Measurements from ENCODE around the gene CA12. TPM values are rescaled to one million over a fixed set of nuclear protein-coding genes. Genes with fewer than 3 reads are reported as not detected.

CA12 gene
- total and polyA plus RNA-seq, 9 of the 15 experiments (the other 6 are each of a cell fraction or from before 2014, with no cell fraction given): 0.01 to 0.78 (median 0.15) TPM; not detected in 1

DNA sequence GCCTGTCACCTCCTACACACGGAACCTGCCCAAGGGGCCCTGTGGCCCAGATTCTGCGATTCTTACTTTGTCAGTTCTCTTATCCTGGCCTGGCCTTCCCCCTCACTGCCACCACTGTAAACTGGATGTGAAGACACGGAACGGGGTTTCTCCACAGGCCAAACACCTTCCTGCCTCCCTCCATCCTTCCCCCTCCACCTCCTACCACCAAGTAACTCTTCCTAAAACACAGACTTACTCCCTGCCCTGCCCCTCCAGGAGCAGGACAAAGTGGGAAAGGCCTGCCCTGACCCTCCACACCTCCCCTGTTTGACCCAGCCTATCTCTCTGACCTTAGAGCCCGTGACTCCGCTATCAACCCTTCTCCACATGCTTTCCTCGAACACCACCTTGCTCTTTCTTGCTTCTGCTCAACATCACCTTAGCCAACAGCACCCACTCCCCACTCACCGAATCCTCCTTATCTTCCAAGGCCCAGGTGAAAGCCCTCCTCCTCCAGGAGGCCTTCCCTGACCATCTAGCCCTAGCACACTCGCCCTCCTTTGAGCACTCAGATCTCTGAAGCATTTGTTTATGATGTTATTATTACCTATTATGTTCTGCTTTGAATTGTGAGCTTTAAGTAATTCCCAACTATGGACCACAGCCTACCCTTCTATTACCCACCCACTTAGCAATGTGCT lies 7.6 kb downstream of the CA12 start (continued):
- TF ChIP-seq, protein P1, sequence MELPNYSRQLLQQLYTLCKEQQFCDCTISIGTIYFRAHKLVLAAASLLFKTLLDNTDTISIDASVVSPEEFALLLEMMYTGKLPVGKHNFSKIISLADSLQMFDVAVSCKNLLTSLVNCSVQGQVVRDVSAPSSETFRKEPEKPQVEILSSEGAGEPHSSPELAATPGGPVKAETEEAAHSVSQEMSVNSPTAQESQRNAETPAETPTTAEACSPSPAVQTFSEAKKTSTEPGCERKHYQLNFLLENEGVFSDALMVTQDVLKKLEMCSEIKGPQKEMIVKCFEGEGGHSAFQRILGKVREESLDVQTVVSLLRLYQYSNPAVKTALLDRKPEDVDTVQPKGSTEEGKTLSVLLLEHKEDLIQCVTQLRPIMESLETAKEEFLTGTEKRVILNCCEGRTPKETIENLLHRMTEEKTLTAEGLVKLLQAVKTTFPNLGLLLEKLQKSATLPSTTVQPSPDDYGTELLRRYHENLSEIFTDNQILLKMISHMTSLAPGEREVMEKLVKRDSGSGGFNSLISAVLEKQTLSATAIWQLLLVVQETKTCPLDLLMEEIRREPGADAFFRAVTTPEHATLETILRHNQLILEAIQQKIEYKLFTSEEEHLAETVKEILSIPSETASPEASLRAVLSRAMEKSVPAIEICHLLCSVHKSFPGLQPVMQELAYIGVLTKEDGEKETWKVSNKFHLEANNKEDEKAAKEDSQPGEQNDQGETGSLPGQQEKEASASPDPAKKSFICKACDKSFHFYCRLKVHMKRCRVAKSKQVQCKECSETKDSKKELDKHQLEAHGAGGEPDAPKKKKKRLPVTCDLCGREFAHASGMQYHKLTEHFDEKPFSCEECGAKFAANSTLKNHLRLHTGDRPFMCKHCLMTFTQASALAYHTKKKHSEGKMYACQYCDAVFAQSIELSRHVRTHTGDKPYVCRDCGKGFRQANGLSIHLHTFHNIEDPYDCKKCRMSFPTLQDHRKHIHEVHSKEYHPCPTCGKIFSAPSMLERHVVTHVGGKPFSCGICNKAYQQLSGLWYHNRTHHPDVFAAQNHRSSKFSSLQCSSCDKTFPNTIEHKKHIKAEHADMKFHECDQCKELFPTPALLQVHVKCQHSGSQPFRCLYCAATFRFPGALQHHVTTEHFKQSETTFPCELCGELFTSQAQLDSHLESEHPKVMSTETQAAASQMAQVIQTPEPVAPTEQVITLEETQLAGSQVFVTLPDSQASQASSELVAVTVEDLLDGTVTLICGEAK (IDR thresholded peaks at IDR 0.05): no peak
- TF ChIP-seq, protein P1 (CRISPR knock-in tag; IDR thresholded peaks at IDR 0.05): no peak
- TF ChIP-seq MYBL2 (IDR thresholded peaks at IDR 0.05; ENCODE audit: low read depth) (no peak), MYBL2 (CRISPR knock-in tag; IDR thresholded peaks at IDR 0.05; ENCODE audit: borderline replicate concordance) (no peak), GTF2F1 (IDR thresholded peaks at IDR 0.05; ENCODE audit: low read depth, low read length) (no peak), ZFP36 (IDR thresholded peaks at IDR 0.05; ENCODE audit: low read depth, low read length, partially characterized antibody) (peak; percentile 89), MCM3 (IDR thresholded peaks at IDR 0.05) (no peak), ZBED1 (IDR thresholded peaks at IDR 0.05) (no peak), ESRRA (IDR thresholded peaks at IDR 0.05; ENCODE audit: borderline replicate concordance, low read depth) (no peak), BCOR (IDR thresholded peaks at IDR 0.05) (peak; percentile 51; the same call in 1 of the 2 replicates), ZNF785 (CRISPR knock-in tag; IDR thresholded peaks at IDR 0.05) (no peak), NR3C1 (CRISPR knock-in tag; IDR thresholded peaks at IDR 0.05) (no peak), NCOA2 (IDR thresholded peaks at IDR 0.05; ENCODE audit: partially characterized antibody in 2 of 2) (no peak), KDM2B (CRISPR knock-in tag; IDR thresholded peaks at IDR 0.05) (no peak), PRPF4 (IDR thresholded peaks at IDR 0.05; ENCODE audit: insufficient read depth, low read depth, low read length, poor library complexity, severe bottlenecking) (no peak), U2AF2 (optimal IDR thresholded peaks at IDR 0.05; ENCODE audit: low read depth, low read length) (no peak)
- TF ChIP-seq, protein P2, sequence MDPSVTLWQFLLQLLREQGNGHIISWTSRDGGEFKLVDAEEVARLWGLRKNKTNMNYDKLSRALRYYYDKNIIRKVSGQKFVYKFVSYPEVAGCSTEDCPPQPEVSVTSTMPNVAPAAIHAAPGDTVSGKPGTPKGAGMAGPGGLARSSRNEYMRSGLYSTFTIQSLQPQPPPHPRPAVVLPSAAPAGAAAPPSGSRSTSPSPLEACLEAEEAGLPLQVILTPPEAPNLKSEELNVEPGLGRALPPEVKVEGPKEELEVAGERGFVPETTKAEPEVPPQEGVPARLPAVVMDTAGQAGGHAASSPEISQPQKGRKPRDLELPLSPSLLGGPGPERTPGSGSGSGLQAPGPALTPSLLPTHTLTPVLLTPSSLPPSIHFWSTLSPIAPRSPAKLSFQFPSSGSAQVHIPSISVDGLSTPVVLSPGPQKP (CRISPR knock-in tag; IDR thresholded peaks at IDR 0.05): no peak
- TF ChIP-seq, protein P3, sequence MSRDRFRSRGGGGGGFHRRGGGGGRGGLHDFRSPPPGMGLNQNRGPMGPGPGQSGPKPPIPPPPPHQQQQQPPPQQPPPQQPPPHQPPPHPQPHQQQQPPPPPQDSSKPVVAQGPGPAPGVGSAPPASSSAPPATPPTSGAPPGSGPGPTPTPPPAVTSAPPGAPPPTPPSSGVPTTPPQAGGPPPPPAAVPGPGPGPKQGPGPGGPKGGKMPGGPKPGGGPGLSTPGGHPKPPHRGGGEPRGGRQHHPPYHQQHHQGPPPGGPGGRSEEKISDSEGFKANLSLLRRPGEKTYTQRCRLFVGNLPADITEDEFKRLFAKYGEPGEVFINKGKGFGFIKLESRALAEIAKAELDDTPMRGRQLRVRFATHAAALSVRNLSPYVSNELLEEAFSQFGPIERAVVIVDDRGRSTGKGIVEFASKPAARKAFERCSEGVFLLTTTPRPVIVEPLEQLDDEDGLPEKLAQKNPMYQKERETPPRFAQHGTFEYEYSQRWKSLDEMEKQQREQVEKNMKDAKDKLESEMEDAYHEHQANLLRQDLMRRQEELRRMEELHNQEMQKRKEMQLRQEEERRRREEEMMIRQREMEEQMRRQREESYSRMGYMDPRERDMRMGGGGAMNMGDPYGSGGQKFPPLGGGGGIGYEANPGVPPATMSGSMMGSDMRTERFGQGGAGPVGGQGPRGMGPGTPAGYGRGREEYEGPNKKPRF (IDR thresholded peaks at IDR 0.05; ENCODE audit: low read depth, low read length): no peak
